Testis (tissue), 2 donors: Measurements from ENCODE around the gene RTP4.

Experiments
- POLR2A ChIP-seq: fragments of 450-650 bp; IDR thresholded peaks from one replicate; pipeline ENCODE4 v1.6.1; 2017; ENCODE audit warnings: antibody characterized with exemption, mild to moderate bottlenecking, moderate library complexity
- TF ChIP-seq, protein P1 (sequence below), 3 experiments: fragments of 450-650 bp in 2 of 3; fragments of 200-600 bp in 1 of 3; sonication (generic) in 1 of 3; IDR thresholded peaks; one replicate each; pipeline ENCODE4 v1.5.1; 2016 to 2019; ENCODE audit warnings: antibody characterized with exemption in 3 of 3, mild to moderate bottlenecking in 2 of 3, moderate library complexity in 1 of 3

- TF ChIP-seq, protein P1, sequence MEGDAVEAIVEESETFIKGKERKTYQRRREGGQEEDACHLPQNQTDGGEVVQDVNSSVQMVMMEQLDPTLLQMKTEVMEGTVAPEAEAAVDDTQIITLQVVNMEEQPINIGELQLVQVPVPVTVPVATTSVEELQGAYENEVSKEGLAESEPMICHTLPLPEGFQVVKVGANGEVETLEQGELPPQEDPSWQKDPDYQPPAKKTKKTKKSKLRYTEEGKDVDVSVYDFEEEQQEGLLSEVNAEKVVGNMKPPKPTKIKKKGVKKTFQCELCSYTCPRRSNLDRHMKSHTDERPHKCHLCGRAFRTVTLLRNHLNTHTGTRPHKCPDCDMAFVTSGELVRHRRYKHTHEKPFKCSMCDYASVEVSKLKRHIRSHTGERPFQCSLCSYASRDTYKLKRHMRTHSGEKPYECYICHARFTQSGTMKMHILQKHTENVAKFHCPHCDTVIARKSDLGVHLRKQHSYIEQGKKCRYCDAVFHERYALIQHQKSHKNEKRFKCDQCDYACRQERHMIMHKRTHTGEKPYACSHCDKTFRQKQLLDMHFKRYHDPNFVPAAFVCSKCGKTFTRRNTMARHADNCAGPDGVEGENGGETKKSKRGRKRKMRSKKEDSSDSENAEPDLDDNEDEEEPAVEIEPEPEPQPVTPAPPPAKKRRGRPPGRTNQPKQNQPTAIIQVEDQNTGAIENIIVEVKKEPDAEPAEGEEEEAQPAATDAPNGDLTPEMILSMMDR (IDR thresholded peaks at IDR 0.05), result no peak
- no peak for TF ChIP-seq POLR2A
Observed at GRCh38 chr3:187398955-187399354, 30.8 kb downstream of the RTP4 start.
